Measurements from ENCODE around the gene APLF.

Gene APLF

GRCh38 chr2:68458981-68459380 lies 8.4 kb upstream of the APLF start:
- no peak for TF ChIP-seq TAF1 (IDR thresholded peaks at IDR 0.05; ENCODE audit: borderline replicate concordance, insufficient read depth, low read length)

- TF ChIP-seq SIN3A (IDR thresholded peaks at IDR 0.05; ENCODE audit: borderline replicate concordance, insufficient read depth, low read length) (no peak), POLR2AphosphoS5 (IDR thresholded peaks at IDR 0.05; ENCODE audit: low read depth, low read length) (no peak), TAF1 (IDR thresholded peaks at IDR 0.05; ENCODE audit: borderline replicate concordance, insufficient read depth, low read length) (no peak), REST (IDR thresholded peaks at IDR 0.05; ENCODE audit: insufficient read depth in 1 of 2, low read depth in 2 of 2, low read length in 2 of 2) (no peak)
Measured at GRCh38 chr2:68463287-68463877, 4.0 kb upstream of the APLF start.

- TF ChIP-seq FOXP2 (optimal IDR thresholded peaks at IDR 0.05; ENCODE audit: borderline replicate concordance, extremely low read depth, extremely low read length, insufficient read depth): no peak
- no peak for TF ChIP-seq REST (IDR thresholded peaks at IDR 0.05; ENCODE audit: insufficient read depth in 1 of 2, low read depth in 2 of 2, low read length in 2 of 2)
- TF ChIP-seq TAF1 (IDR thresholded peaks at IDR 0.05; ENCODE audit: borderline replicate concordance, insufficient read depth, low read length): no peak
- no peak for TF ChIP-seq SIN3A (IDR thresholded peaks at IDR 0.05; ENCODE audit: borderline replicate concordance, insufficient read depth, low read length)
- no peak for TF ChIP-seq POLR2AphosphoS5 (IDR thresholded peaks at IDR 0.05; ENCODE audit: low read depth, low read length)
Measured at GRCh38 chr2:68464651-68465050, 2.7 kb upstream of the APLF start.

DNA sequence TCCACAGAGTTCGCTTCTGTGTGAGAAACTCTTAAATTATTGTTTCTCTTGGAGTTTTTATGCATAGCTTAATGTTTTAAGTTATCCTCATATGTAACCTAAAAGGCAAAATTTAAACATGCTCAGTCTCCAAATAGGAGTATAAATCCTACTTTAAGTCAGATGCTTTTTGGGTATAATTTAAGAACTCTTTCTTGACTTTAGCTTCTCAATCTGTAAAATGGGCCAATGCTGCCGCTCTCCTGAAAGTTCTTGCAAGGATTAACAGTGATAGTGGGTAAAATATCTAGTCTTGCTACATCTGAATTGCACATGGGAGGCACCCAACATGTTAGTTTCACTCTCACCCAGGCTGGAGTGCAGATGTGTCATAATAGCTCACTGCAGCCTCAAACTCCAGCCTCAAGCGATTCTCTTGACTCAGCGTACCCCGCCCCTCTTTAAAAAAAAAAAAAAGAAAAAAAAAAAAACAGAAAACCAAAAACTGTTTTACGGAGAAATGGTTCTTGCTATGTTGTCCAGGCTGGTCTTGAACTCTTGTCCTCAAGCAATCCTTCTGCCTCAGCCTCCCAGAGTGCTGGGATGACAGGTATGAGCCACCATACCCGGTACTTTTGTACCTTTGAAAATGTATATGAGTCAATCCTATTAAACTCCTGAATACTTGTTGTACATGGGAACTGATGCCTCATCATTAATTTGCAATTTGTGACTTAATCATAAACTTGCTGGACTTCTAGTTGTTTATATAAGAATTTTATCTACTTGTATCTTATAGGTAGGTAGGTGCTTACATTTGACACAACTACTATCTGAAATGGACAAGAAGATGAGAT lies 2.1 kb upstream of the APLF start:
- TF ChIP-seq POLR2AphosphoS5 (IDR thresholded peaks at IDR 0.05; ENCODE audit: low read depth, low read length): no peak
- no peak for TF ChIP-seq FOXP2 (optimal IDR thresholded peaks at IDR 0.05; ENCODE audit: borderline replicate concordance, extremely low read depth, extremely low read length, insufficient read depth)
- no peak for TF ChIP-seq TAF1 (IDR thresholded peaks at IDR 0.05; ENCODE audit: borderline replicate concordance, insufficient read depth, low read length)
- no peak for TF ChIP-seq SIN3A (IDR thresholded peaks at IDR 0.05; ENCODE audit: borderline replicate concordance, insufficient read depth, low read length)
- no peak for TF ChIP-seq REST (IDR thresholded peaks at IDR 0.05; ENCODE audit: insufficient read depth in 1 of 2, low read depth in 2 of 2, low read length in 2 of 2)

- TF ChIP-seq FOXP2 (optimal IDR thresholded peaks at IDR 0.05; ENCODE audit: borderline replicate concordance, extremely low read depth, extremely low read length, insufficient read depth) (no peak), POLR2AphosphoS5 (IDR thresholded peaks at IDR 0.05; ENCODE audit: low read depth, low read length) (no peak), TAF1 (IDR thresholded peaks at IDR 0.05; ENCODE audit: borderline replicate concordance, insufficient read depth, low read length) (no peak), REST (IDR thresholded peaks at IDR 0.05; ENCODE audit: insufficient read depth in 1 of 2, low read depth in 2 of 2, low read length in 2 of 2) (no peak), SIN3A (IDR thresholded peaks at IDR 0.05; ENCODE audit: borderline replicate concordance, insufficient read depth, low read length) (no peak)
Measured at GRCh38 chr2:68466361-68466777, 1.0 kb upstream of the APLF start.

Measured in PFSK-1 (cell line).